Liver (tissue), 9 donors: ENCODE data around the gene OMG. TPM values are rescaled to one million over a fixed set of nuclear protein-coding genes. Genes with fewer than 3 reads are reported as not detected.

Experiments used
- DNase-seq: peaks from one replicate; pipeline ENCODE4 v3.0.0-alpha.2; 2017; ENCODE audit warnings: low spot score
- H3K27ac ChIP-seq, 2 donors: one replicate each; pipeline ENCODE4 v1.7.0; 2013; ENCODE audit warnings: inconsistent platforms in 2 of 2, low read length in 2 of 2, control low read depth in 1 of 2, low read depth in 1 of 2, mild to moderate bottlenecking in 1 of 2
- H3K27me3 ChIP-seq, 4 donors: one replicate each; pipeline versions ENCODE4 v1.6.1 to v1.7.0; 2013; ENCODE audit warnings: low read length in 3 of 4, inconsistent platforms in 1 of 4, mild to moderate bottlenecking in 1 of 4, moderate library complexity in 1 of 4; ENCODE audit not compliant: control insufficient read depth in 4 of 4, insufficient read depth in 4 of 4
- H3K36me3 ChIP-seq, 4 donors: one replicate each; pipeline versions ENCODE4 v1.6.1 to v1.7.0; 2013; ENCODE audit warnings: low read length in 3 of 4, mild to moderate bottlenecking in 3 of 4, low read depth in 1 of 4, moderate library complexity in 1 of 4; ENCODE audit not compliant: control insufficient read depth in 4 of 4, insufficient read depth in 3 of 4
- H3K4me1 ChIP-seq, 4 donors: one replicate each; pipeline versions ENCODE4 v1.6.1 to v1.7.0; 2013; ENCODE audit warnings: low read length in 3 of 4, mild to moderate bottlenecking in 3 of 4, moderate library complexity in 1 of 4; ENCODE audit not compliant: control insufficient read depth in 4 of 4, insufficient read depth in 4 of 4
- H3K4me3 ChIP-seq, 3 donors: one replicate each; pipeline versions ENCODE4 v1.6.1 to v1.7.0; 2013; ENCODE audit warnings: low read length in 3 of 3, control low read depth in 1 of 3, low read depth in 1 of 3, mild to moderate bottlenecking in 1 of 3
- H3K9ac ChIP-seq, 2 donors: one replicate each; pipeline ENCODE4 v1.7.0; 2013; ENCODE audit warnings: low read length in 2 of 2, mild to moderate bottlenecking in 2 of 2, moderate library complexity in 2 of 2, control low read depth in 1 of 2, low read depth in 1 of 2
- H3K9me3 ChIP-seq, 4 donors: one replicate each; pipeline versions ENCODE4 v1.6.1 to v1.7.0; 2013; ENCODE audit warnings: low read length in 3 of 4; ENCODE audit not compliant: control insufficient read depth in 4 of 4
- ATF3 ChIP-seq: IDR thresholded peaks from 2 replicates; pipeline ENCODE4 v1.6.1; 2016; ENCODE audit warnings: antibody characterized with exemption
- CTCF ChIP-seq: fragments of 150-350 bp; IDR thresholded peaks from 2 replicates; pipeline ENCODE4 v1.5.1; 2017; ENCODE audit warnings: improper control_type of control experiment, low read depth, low read length; ENCODE audit not compliant: missing input control
- FOXA1 ChIP-seq: IDR thresholded peaks from 2 replicates; pipeline ENCODE4 v1.6.1; 2016; ENCODE audit warnings: antibody characterized with exemption
- GABPA ChIP-seq, 2 donors: IDR thresholded peaks in 1 of 2; conservative IDR thresholded peaks in 1 of 2; 2 replicates each; pipeline ENCODE4 v1.6.1; 2016; ENCODE audit warnings: antibody characterized with exemption in 2 of 2, mild to moderate bottlenecking in 1 of 2, moderate library complexity in 1 of 2
- HNF4A ChIP-seq, 2 donors: conservative IDR thresholded peaks; 2 replicates each; pipeline ENCODE4 v1.6.1; 2016; ENCODE audit warnings: antibody characterized with exemption in 2 of 2, mild to moderate bottlenecking in 2 of 2
- JUND ChIP-seq, 2 donors: IDR thresholded peaks; 2 replicates each; pipeline ENCODE4 v1.6.1; 2016; ENCODE audit warnings: antibody characterized with exemption in 2 of 2
- NR2F2 ChIP-seq: IDR thresholded peaks from 2 replicates; pipeline ENCODE4 v1.6.1; 2016; ENCODE audit warnings: antibody characterized with exemption
- RAD21 ChIP-seq, 2 donors: IDR thresholded peaks; 2 replicates each; pipeline ENCODE4 v1.6.1; 2016; ENCODE audit warnings: antibody characterized with exemption in 2 of 2, mild to moderate bottlenecking in 2 of 2
- REST ChIP-seq: IDR thresholded peaks from 2 replicates; pipeline ENCODE4 v1.6.1; 2016; ENCODE audit warnings: antibody characterized with exemption, mild to moderate bottlenecking
- RXRA ChIP-seq, 2 donors: IDR thresholded peaks; 2 replicates each; pipeline ENCODE4 v1.6.1; 2017 to 2018; ENCODE audit warnings: antibody characterized with exemption in 2 of 2, mild to moderate bottlenecking in 1 of 2
- TAF1 ChIP-seq: conservative IDR thresholded peaks from 2 replicates; pipeline ENCODE4 v1.6.1; 2016; ENCODE audit warnings: antibody characterized with exemption, mild to moderate bottlenecking
- YY1 ChIP-seq: IDR thresholded peaks from 2 replicates; pipeline ENCODE4 v1.6.1; 2016; ENCODE audit warnings: antibody characterized with exemption, mild to moderate bottlenecking
- ZBTB33 ChIP-seq: IDR thresholded peaks from 2 replicates; pipeline ENCODE4 v1.6.1; 2016; ENCODE audit warnings: antibody characterized with exemption
- WGBS: extraction: QIAGEN DNeasy Blood & Tissue Kit; methylation state at CpG from one replicate; pipeline ENCODE4 v1.1.7; 2013; 5-methylcytosine and 5-hydroxymethylcytosine counted together
- polyA plus RNA-seq, 2 donors: library from polyadenylated mRNA; stranded (reverse) in 1 of 2; unstranded in 1 of 2; fragments of 200-250 nt in 1 of 2; fragments of >200 nt in 1 of 2; fragmentation: Nextera tagmentation in 1 of 2; extraction: Ambion mirVana in 1 of 2; gene quantifications; one replicate each; pipeline versions ENCODE4 v1.2.1 to v1.2.3, GENCODE V29; 2013 to 2015
- total RNA-seq, 2 donors: library from RNA; depleted of rRNA; stranded (reverse); fragments of >200 nt; gene quantifications; one replicate each; pipeline ENCODE4 v1.2.3, GENCODE V29; 2014
- donor health status: healthy.
- donor health status: healthy.
- donor health status: healthy.
- donor health status: healthy.
- donor health status: healthy.

Gene OMG
- total and polyA plus RNA-seq, 4 donors, result 0.05 to 2.1 (median 0.19) TPM

- no peak overlapping the region for H3K27ac ChIP-seq
- peaks cover 0 to 16% (median 9%) of the 10 kb centered on the region in 4 donors for H3K36me3 ChIP-seq
- H3K4me1 ChIP-seq, result peaks cover 0 to 11% (median 3%) of the 10 kb centered on the region in 4 donors
- no peaks in the 10 kb centered on the region for H3K27me3 ChIP-seq
- no peak for DNase-seq
- H3K9ac ChIP-seq, result no peak overlapping the region
- no peaks in the 10 kb centered on the region for H3K9me3 ChIP-seq
- 86% methylated on average over 1 of the region's 1 CpG for WGBS
- no peak for TF ChIP-seq RAD21 (IDR thresholded peaks at IDR 0.05)
- no peak overlapping the region for H3K4me3 ChIP-seq
These were observed 23.5 kb downstream of the OMG start for GRCh38 chr17:31273516-31273915.

GRCh38 chr17:31272803-31273202, 24.2 kb downstream of the OMG start:
- no peak for DNase-seq
- no peaks in the 10 kb centered on the region for H3K27me3 ChIP-seq
- H3K9me3 ChIP-seq, result no peaks in the 10 kb centered on the region
- no peak overlapping the region for H3K4me3 ChIP-seq
- H3K36me3 ChIP-seq, result peaks cover 0 to 17% (median 8%) of the 10 kb centered on the region in 4 donors
- H3K9ac ChIP-seq, result no peak overlapping the region
- peaks cover 0 to 11% (median 3%) of the 10 kb centered on the region in 4 donors for H3K4me1 ChIP-seq
- TF ChIP-seq RAD21 (IDR thresholded peaks at IDR 0.05) (no peak), TAF1 (no peak), FOXA1 (no peak), HNF4A (conservative IDR thresholded peaks at IDR 0.05) (no peak), JUND (IDR thresholded peaks at IDR 0.05) (no peak), REST (no peak), YY1 (no peak), GABPA (IDR thresholded peaks at IDR 0.05 in 1 of 2, conservative IDR thresholded peaks at IDR 0.05 in 1 of 2) (no peak), RXRA (IDR thresholded peaks at IDR 0.05) (no peak), NR2F2 (no peak), CTCF (no peak), ATF3 (no peak), ZBTB33 (no peak)
- H3K27ac ChIP-seq, result no peak overlapping the region
